Measurements from ENCODE around the gene JPH2.

Gene JPH2

GRCh38 chr20:44125332-44126127, 61.5 kb downstream of the JPH2 start:
- no peak for DNase-seq (ENCODE audit: low read depth)

GRCh38 chr20:44123874-44124535, 63.0 kb downstream of the JPH2 start:
- DNase-seq (ENCODE audit: low read depth): no peak

GRCh38 chr20:44123251-44123650, 63.7 kb downstream of the JPH2 start:
- no peak for DNase-seq (ENCODE audit: low read depth)

- no peak for DNase-seq (ENCODE audit: low read depth)
Observed at GRCh38 chr20:44120676-44121425, 66.1 kb downstream of the JPH2 start.

GRCh38 chr20:44118185-44119033, 68.6 kb downstream of the JPH2 start:
- no peak for DNase-seq (ENCODE audit: low read depth)

- no peak for DNase-seq (ENCODE audit: low read depth)
Observed at GRCh38 chr20:44117296-44118184, 69.4 kb downstream of the JPH2 start.

- no peak for DNase-seq (ENCODE audit: low read depth)
Observed at GRCh38 chr20:44115762-44116644, 71.0 kb downstream of the JPH2 start.

GRCh38 chr20:44115181-44115580, 71.8 kb downstream of the JPH2 start:
- no peak for DNase-seq (ENCODE audit: low read depth)

GRCh38 chr20:44113618-44114376, 73.2 kb downstream of the JPH2 start:
- no peak for DNase-seq (ENCODE audit: low read depth)

GRCh38 chr20:44112889-44113617, 73.9 kb downstream of the JPH2 start:
- no peak for DNase-seq (ENCODE audit: low read depth)

GRCh38 chr20:44112456-44112855, 74.5 kb downstream of the JPH2 start:
- DNase-seq (ENCODE audit: low read depth): no peak

- no peak for DNase-seq (ENCODE audit: low read depth)
Observed at GRCh38 chr20:44111712-44112335, 75.2 kb downstream of the JPH2 start.

GRCh38 chr20:44110816-44111568, 76.0 kb downstream of the JPH2 start:
- no peak for DNase-seq (ENCODE audit: low read depth)

- DNase-seq (ENCODE audit: low read depth): no peak
Observed at GRCh38 chr20:44109951-44110361, 77.0 kb downstream of the JPH2 start.

GRCh38 chr20:44106615-44107014, 80.4 kb downstream of the JPH2 start:
- DNase-seq (ENCODE audit: low read depth): no peak

- DNase-seq (ENCODE audit: low read depth): no peak
Observed at GRCh38 chr20:44104798-44105517, 82.0 kb downstream of the JPH2 start.

GRCh38 chr20:44102582-44102981, 84.4 kb downstream of the JPH2 start:
- DNase-seq (ENCODE audit: low read depth): no peak

All from GM04503 (cell line).